Measurements from ENCODE around the gene TLE3.

Gene TLE3

GRCh38 chr15:70084461-70084860, 13.3 kb downstream of the TLE3 start:
- no peak for DNase-seq (ENCODE audit: low read depth in 3 of 3)

- DNase-seq (ENCODE audit: low read depth in 3 of 3): no peak
Measured at GRCh38 chr15:70083946-70084345, 13.8 kb downstream of the TLE3 start.

GRCh38 chr15:70083418-70083817, 14.3 kb downstream of the TLE3 start:
- DNase-seq (ENCODE audit: low read depth in 3 of 3): no peak

GRCh38 chr15:70082281-70082900, 15.3 kb downstream of the TLE3 start:
- DNase-seq (ENCODE audit: low read depth in 3 of 3): no peak

- DNase-seq (ENCODE audit: low read depth in 3 of 3): no peak
Measured at GRCh38 chr15:70081612-70082011, 16.1 kb downstream of the TLE3 start.

GRCh38 chr15:70080347-70080746, 17.4 kb downstream of the TLE3 start:
- DNase-seq (ENCODE audit: low read depth in 3 of 3): no peak

- no peak for DNase-seq (ENCODE audit: low read depth in 3 of 3)
Measured at GRCh38 chr15:70079888-70080287, 17.8 kb downstream of the TLE3 start.

GRCh38 chr15:70078578-70079417, 18.9 kb downstream of the TLE3 start:
- DNase-seq (ENCODE audit: low read depth in 3 of 3): no peak

- DNase-seq (ENCODE audit: low read depth in 3 of 3): no peak
Measured at GRCh38 chr15:70077188-70078147, 20.2 kb downstream of the TLE3 start.

GRCh38 chr15:70074380-70074779, 23.3 kb downstream of the TLE3 start:
- DNase-seq (ENCODE audit: low read depth in 3 of 3): no peak

- no peak for DNase-seq (ENCODE audit: low read depth in 3 of 3)
Measured at GRCh38 chr15:70072479-70072878, 25.2 kb downstream of the TLE3 start.

- no peak for DNase-seq (ENCODE audit: low read depth in 3 of 3)
Measured at GRCh38 chr15:70071799-70072198, 25.9 kb downstream of the TLE3 start.

- DNase-seq (ENCODE audit: low read depth in 3 of 3): no peak
Measured at GRCh38 chr15:70069716-70070115, 28.0 kb downstream of the TLE3 start.

- no peak for DNase-seq (ENCODE audit: low read depth in 3 of 3)
Measured at GRCh38 chr15:70068783-70069565, 28.7 kb downstream of the TLE3 start.

GRCh38 chr15:70067681-70068080, 30.0 kb downstream of the TLE3 start:
- no peak for DNase-seq (ENCODE audit: low read depth in 3 of 3)

- no peak for DNase-seq (ENCODE audit: low read depth in 3 of 3)
Measured at GRCh38 chr15:70067011-70067410, 30.7 kb downstream of the TLE3 start.

GRCh38 chr15:70066447-70066846, 31.3 kb downstream of the TLE3 start:
- no peak for DNase-seq (ENCODE audit: low read depth in 3 of 3)

GRCh38 chr15:70066004-70066403, 31.7 kb downstream of the TLE3 start:
- no peak for DNase-seq (ENCODE audit: low read depth in 3 of 3)

GRCh38 chr15:70065006-70065722, 32.6 kb downstream of the TLE3 start:
- no peak for DNase-seq (ENCODE audit: low read depth in 3 of 3)

- no peak for DNase-seq (ENCODE audit: low read depth in 3 of 3)
Measured at GRCh38 chr15:70064441-70064840, 33.3 kb downstream of the TLE3 start.

GRCh38 chr15:70063980-70064379, 33.7 kb downstream of the TLE3 start:
- no peak for DNase-seq (ENCODE audit: low read depth in 3 of 3)
